Cardiac muscle cell (in vitro differentiated cells and primary cell): ENCODE results near the gene PANX2. TPM values are rescaled to one million over a fixed set of nuclear protein-coding genes. Genes with fewer than 3 reads are reported as not detected.

ENCODE experiments used
- DNase-seq, 2 donors: peaks; one replicate each; pipeline versions ENCODE4 v3.0.0 to v3.0.0-alpha.2; 2010 to 2017; ENCODE audit warnings: low read depth in 1 of 2, low spot score in 1 of 2
- H3K27ac ChIP-seq: fragments of 200-600 bp; sonication (generic); 2 replicates; pipeline ENCODE4 v1.5.1; 2016
- H3K27me3 ChIP-seq: fragments of 200-600 bp; sonication (generic); 2 replicates; pipeline ENCODE4 v1.6.0; 2016; ENCODE audit warnings: control low read depth
- H3K36me3 ChIP-seq: fragments of 200-600 bp; sonication (generic); 2 replicates; pipeline ENCODE4 v1.5.1; 2016; ENCODE audit warnings: control low read depth
- H3K4me1 ChIP-seq: fragments of 200-600 bp; sonication (generic); 2 replicates; pipeline ENCODE4 v1.8.1; 2017; ENCODE audit warnings: low read depth, mild to moderate bottlenecking, mixed run types
- H3K4me3 ChIP-seq: fragments of 200-600 bp; sonication (generic); 2 replicates; pipeline ENCODE4 v1.5.1; 2016; ENCODE audit warnings: mild to moderate bottlenecking
- H3K9me3 ChIP-seq: fragments of 200-600 bp; sonication (generic); 2 replicates; pipeline ENCODE4 v1.5.1; 2017; ENCODE audit warnings: low read depth, mild to moderate bottlenecking, control low read depth
- CTCF ChIP-seq: IDR thresholded peaks from 2 replicates; pipeline ENCODE4 v1.5.1; 2012; ENCODE audit warnings: low read depth, mild to moderate bottlenecking, low read length
- polyA plus RNA-seq: library from polyadenylated mRNA; unstranded; fragments of >200 nt; fragmentation: Nextera tagmentation; extraction: Ambion mirVana; gene quantifications from 2 replicates; pipeline ENCODE4 v1.2.1, GENCODE V29; 2016
- total RNA-seq: library from RNA; depleted of rRNA; stranded (reverse); fragments of >200 nt; gene quantifications from 2 replicates; pipeline ENCODE4 v1.2.3, GENCODE V29; 2016

The PANX2 gene
- total and polyA plus RNA-seq, 2 experiments from 2014 or later, result 6.9 to 30.9 TPM

- no peak for DNase-seq
- H3K27ac ChIP-seq, result no peak overlapping the region
- H3K4me3 ChIP-seq, result no peak overlapping the region
- no peaks in the 10 kb centered on the region for H3K4me1 ChIP-seq
- peaks cover 27% of the 10 kb centered on the region for H3K36me3 ChIP-seq
- H3K27me3 ChIP-seq, result no peaks in the 10 kb centered on the region
- no peak for TF ChIP-seq CTCF
- H3K9me3 ChIP-seq, result no peaks in the 10 kb centered on the region
Measured at GRCh38 chr22:50216055-50216683, 45.6 kb downstream of the PANX2 start.

- DNase-seq, result no peak
- H3K36me3 ChIP-seq, result peaks cover 32% of the 10 kb centered on the region
Measured at GRCh38 chr22:50216684-50217520, 46.4 kb downstream of the PANX2 start.

GRCh38 chr22:50217543-50218152, 47.1 kb downstream of the PANX2 start:
- no peak for TF ChIP-seq CTCF
- Histone ChIP-seq H3K4me1 (no peaks in the 10 kb centered on the region), H3K27me3 (no peaks in the 10 kb centered on the region), H3K36me3 (peaks cover 32% of the 10 kb centered on the region), H3K4me3 (no peak overlapping the region), H3K27ac (peak overlapping the region; percentile 8), H3K9me3 (no peaks in the 10 kb centered on the region)
- no peak for DNase-seq

More at GRCh38 chr22:50216684-50217520, 46.4 kb downstream of the PANX2 start:
- Histone ChIP-seq H3K9me3 (no peaks in the 10 kb centered on the region), H3K27ac (no peak overlapping the region), H3K4me1 (no peaks in the 10 kb centered on the region), H3K27me3 (no peaks in the 10 kb centered on the region), H3K4me3 (no peak overlapping the region)
- TF ChIP-seq CTCF, result no peak

GRCh38 chr22:50218153-50218995, 47.8 kb downstream of the PANX2 start:
- Histone ChIP-seq H3K4me1 (no peaks in the 10 kb centered on the region), H3K27me3 (no peaks in the 10 kb centered on the region), H3K27ac (peak overlapping the region; percentile 8), H3K36me3 (peaks cover 27% of the 10 kb centered on the region), H3K9me3 (no peaks in the 10 kb centered on the region), H3K4me3 (no peak overlapping the region)
- no peak for TF ChIP-seq CTCF
- peak in 1 of 2 donors; percentile 10 for DNase-seq
